Fibroblast of upper back skin (primary cell): Measurements from ENCODE around the gene ASH1L.
A peak's percentile ranks its signal among the peaks of the same experiment; 100 is the strongest.
"Not testable (repeated sequence)": the region's sequence is repeated elsewhere in the genome, so short reads cannot be mapped to it uniquely, and the experiment has no call there.

Source experiments
- DNase-seq: peaks from one replicate; pipeline ENCODE4 v3.0.0-alpha.2; 2013

The ASH1L gene

DNA sequence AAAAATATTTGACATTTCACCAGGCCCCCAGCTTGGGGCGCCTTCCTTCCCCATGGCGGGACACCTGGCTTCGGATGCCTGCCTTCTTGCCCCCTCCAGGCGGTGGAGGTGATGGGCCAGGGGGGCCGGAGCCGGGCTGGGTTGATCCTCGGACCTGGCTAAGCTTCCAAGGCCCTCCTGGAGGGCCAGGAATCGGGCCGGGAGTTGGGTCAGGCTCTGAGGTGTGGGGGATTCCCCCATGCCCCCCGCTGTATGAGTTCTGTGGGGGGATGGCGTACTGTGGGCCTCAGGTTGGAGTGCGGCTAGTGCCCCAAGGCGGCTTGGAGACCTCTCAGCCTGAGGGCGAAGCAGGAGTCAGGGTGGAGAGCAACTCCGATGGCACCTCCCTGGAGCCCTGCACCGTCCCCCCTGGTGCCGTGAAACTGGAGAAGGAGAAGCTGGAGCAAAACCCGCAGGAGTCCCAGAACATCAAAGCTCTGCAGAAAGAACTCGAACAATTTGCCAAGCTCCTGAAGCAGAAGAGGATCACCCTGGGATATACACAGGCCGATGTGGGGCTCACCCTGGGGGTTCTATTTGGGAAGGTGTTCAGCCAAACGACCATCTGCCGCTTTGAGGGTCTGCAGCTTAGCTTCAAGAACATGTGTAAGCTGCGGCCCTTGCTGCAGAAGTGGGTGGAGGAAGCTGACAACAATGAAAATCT, 129.3 kb downstream of the ASH1L start:
- not testable (repeated sequence) for DNase-seq

- DNase-seq, result no peak
These were observed 138.5 kb downstream of the ASH1L start for GRCh38 chr1:155424091-155424490.

- no peak for DNase-seq
These were observed 141.8 kb downstream of the ASH1L start for GRCh38 chr1:155420788-155421187.

DNA sequence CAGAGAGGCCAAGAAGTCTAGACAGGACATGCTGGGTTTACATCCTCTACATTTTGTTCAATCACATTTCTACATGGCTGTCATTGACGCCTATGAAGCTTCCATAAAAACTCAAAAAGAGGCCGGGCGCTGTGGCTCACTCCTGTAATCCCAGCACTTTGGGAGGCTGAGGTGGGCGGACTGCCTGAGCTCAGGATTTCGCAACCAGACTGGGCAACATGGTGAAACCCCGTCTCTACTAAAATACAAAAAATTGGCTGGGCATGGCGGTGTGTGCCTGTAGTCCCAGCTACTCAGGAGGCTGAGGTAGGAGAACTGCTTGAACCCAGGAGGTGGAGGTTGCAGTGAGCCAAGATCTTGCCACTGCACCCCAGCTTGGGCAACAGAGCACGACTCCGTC, 150.8 kb downstream of the ASH1L start:
- not testable (repeated sequence) for DNase-seq

DNA sequence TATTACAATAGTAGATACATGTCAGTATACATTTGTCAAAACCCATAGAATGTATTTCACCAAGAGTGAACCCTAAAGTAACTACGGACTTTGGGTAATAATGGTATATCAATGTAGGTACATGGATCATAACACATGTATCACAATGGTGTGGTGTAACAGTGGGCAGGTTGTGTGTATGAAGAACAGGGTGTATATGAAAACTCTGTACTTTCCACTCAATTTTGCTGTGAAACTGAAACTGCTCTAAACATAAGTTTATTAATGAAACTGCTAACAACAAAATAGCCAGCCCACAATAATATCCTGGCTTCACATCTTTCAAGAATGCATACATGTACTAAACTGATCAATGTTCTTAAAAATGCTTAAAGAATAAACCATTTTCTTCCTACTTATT, 151.7 kb downstream of the ASH1L start:
- DNase-seq, result no peak

DNA sequence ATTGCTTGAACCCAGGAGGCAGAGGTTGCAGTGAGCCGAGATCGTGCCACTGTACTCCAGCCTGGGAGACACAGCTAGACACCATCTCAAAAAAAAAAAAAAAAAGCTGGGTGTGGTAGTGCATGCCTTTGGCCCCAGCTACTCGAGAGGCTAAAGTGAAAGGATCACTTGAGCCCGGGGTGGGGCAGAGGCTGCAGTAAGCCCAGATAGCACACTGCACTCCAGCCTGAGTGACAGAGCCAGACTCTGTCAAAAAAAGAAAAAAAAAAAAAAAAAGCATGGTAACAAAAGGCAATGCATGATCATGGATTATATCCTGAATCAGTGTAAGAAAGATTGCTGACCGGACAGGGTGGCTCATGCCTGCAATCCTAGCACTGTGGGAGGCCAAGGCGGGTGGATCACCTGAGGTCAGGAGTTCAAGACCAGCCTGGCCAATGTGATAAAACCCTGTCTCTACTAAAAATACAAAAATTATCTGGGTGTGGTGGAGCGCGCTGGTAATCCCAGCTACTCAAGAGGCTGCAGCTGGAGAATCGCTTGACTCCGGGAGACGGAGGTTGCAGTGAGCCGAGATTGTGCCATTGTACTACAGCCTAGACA, 165.6 kb downstream of the ASH1L start:
- no peak for DNase-seq

GRCh38 chr1:155392898-155393411, 169.6 kb downstream of the ASH1L start:
- DNase-seq, result no peak

DNA sequence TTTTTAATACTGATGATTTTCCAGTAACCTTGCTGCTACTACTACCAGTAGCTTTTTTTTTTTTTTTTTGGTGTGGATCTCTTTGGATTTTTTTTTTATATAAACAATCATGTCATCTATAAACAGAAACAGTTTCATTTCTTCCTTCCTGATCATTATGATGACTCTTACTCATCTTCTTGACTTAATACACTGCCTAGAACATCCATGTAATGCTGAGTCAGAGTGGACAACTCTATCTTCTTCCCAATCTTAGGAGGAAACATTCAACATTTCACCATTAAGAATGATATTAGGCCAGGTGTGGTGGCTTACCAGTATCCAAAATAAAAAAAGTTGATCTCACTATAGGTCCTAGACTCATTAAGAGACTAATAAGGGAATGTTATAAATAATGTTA, 172.8 kb downstream of the ASH1L start:
- DNase-seq, result no peak

- DNase-seq, result not testable (repeated sequence)
These were observed 176.8 kb downstream of the ASH1L start for GRCh38 chr1:155385836-155386235.

GRCh38 chr1:155383406-155383805, 179.2 kb downstream of the ASH1L start:
- DNase-seq, result no peak

DNA sequence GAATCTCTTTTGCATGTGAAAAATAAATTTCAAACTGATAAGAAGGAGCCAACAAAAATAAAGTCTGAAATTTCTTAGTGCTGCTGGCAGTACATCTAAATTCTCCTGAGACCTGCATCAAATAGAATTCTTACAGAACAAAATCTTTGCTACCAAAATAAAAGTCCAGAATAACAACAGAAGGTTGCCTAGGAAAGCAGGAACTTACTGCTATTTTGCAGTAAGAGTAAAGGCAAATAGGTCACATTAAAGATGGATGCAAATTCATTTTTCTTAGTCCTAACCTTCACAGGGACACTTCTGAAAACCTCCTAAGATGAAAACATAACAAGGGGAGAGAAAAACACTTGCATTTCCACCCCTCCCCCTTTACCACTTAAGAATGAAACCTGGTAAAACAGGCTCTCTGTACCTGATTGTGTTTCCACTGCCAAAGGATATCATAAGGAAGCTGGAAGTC, 182.9 kb downstream of the ASH1L start:
- DNase-seq, result peak; percentile 75

GRCh38 chr1:155379180-155379579, 183.4 kb downstream of the ASH1L start:
- DNase-seq, result peak; percentile 37

DNA sequence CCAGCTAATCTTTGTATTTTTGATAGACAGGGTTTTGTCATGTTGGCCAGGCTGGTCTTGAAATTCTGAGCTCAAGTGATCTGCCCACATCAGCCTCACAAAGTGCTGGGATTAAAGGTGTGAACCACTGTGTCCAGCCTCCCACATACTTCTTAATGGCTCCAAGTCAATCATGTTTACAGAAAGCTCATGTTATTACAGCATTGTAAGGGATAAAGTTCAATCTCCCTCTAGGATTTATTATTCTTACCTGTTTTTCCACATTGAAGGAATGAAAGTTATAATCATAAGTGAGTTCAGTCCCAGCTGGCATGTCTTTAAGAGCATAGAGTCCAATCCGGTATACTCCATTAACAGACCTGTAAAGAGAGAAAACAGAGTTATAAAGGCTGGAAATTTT, 202.6 kb downstream of the ASH1L start:
- DNase-seq, result no peak

GRCh38 chr1:155352631-155353030, 210.0 kb downstream of the ASH1L start:
- no peak for DNase-seq

DNA sequence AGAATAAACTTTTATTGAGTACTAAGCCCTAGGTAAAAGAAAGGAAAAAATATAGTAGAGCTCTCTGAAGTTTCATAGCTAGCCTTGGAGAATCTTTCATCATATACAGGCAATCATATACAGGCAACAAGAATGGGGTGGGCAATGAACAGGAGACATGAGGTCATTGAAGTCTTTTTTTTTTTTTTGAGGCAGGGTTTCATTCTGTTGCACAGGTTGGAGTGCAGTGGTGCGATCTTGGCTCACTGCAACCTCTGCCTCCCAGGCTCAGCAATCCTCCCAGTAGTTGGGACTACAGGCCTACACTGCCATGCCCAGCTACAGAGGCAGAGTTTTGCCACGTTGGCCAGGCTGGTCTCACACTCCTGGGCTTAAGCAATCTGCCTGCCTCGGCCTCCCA, 219.8 kb downstream of the ASH1L start:
- DNase-seq, result no peak

- DNase-seq, result no peak
These were observed 223.0 kb downstream of the ASH1L start for GRCh38 chr1:155339515-155340097.

GRCh38 chr1:155334962-155335361, 227.6 kb downstream of the ASH1L start:
- no peak for DNase-seq

- no peak for DNase-seq
These were observed 232.5 kb downstream of the ASH1L start for GRCh38 chr1:155329980-155330598.

- not testable (repeated sequence) for DNase-seq
These were observed 233.7 kb downstream of the ASH1L start for GRCh38 chr1:155328856-155329255.

DNA sequence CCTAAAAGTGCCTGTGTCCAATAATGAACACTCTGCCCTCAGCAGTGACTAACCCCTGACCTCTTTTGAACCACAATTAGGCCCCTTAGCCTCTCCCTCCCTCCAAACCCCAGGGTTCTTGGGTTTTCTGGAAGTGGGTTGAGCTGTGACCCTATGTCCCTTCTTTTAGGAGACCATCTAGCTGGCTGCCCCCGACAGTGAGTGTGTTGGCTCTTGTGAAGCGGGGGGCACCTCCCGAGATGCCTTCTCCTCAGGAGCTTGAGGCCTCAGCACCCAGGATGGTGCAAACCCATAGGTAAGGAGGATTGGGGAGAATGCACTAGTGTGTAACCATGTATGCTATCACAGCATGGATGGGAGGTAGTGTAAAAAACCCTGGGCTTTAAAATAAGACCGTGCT, 234.6 kb downstream of the ASH1L start:
- DNase-seq, result no peak

- no peak for DNase-seq
These were observed 236.0 kb downstream of the ASH1L start for GRCh38 chr1:155326631-155327037.

DNA sequence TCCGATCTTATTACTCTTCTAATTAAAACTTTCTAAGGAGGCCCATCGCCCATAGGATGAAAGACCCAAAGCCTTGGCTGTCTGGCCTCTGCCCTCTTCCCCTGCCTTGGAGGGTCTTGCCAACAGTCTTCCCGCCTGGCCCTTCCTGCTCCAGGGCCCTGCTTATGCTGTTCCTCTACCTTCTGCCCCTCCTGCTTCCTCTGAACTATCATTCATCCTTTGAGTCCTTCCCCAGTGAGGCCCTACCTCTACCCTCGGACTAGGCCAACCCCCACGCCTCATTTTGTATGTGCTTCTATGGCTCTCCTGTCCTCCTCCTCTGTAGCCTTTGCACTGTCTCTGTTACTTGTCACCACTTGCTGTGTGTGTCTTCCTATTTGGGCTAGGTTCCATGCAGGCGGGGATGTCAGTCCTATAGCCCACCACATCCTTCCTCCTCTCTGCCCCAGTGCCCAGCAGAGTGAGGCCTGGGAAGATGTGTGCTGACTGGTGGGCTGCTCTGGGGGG, 236.5 kb downstream of the ASH1L start:
- no peak for DNase-seq

GRCh38 chr1:155325603-155325893, 237.1 kb downstream of the ASH1L start:
- no peak for DNase-seq
